Measurements from ENCODE around the gene HAVCR2. TPM values are rescaled to one million over a fixed set of nuclear protein-coding genes. Genes with fewer than 3 reads are reported as not detected.

The HAVCR2 gene
- total RNA-seq, 1 experiment from 2014 or later, result not detected

- Mint-ChIP-seq H3K27me3 (ENCODE audit: low read depth) (no peaks in the 10 kb centered on the region), H3K4me3 (no peak overlapping the region), H3K27ac (no peak overlapping the region), H3K9me3 (no peaks in the 10 kb centered on the region), H3K36me3 (ENCODE audit: insufficient read depth in 1 of 3, low read depth in 3 of 3) (no peaks in the 10 kb centered on the region), H3K4me1 (no peaks in the 10 kb centered on the region)
- no peak overlapping the region for H2BK12ac ChIP-seq (ENCODE audit: insufficient read length, low read depth, low read length)
- H3K56ac ChIP-seq (ENCODE audit: insufficient read length, low read depth, low read length), result no peak overlapping the region
- no peak overlapping the region for H2AK5ac ChIP-seq (ENCODE audit: insufficient read length, low read length)
- no peak overlapping the region for H3T11ph ChIP-seq (ENCODE audit: low read length)
- H3K9me3 ChIP-seq (ENCODE audit: control insufficient read depth, low read depth, low read length), result no peaks in the 10 kb centered on the region
- H3K4ac ChIP-seq (ENCODE audit: low read depth, low read length), result no peak overlapping the region
- no peak overlapping the region for H2BK120ac ChIP-seq (ENCODE audit: low read depth, low read length, poor library complexity, severe bottlenecking)
- no peak overlapping the region for H3K27ac ChIP-seq (ENCODE audit: insufficient read length, low read depth, low read length)
- H3K9ac ChIP-seq (ENCODE audit: extremely low read depth, insufficient read length, low read length), result no peak overlapping the region
- H3K79me1 ChIP-seq (ENCODE audit: insufficient read depth, low read depth, low read length, poor library complexity, severe bottlenecking), result no peaks in the 10 kb centered on the region
- H3K14ac ChIP-seq (ENCODE audit: insufficient read depth, low read length), result no peak overlapping the region
- H2BK20ac ChIP-seq (ENCODE audit: low read depth, low read length, poor library complexity, severe bottlenecking), result no peak overlapping the region
- WGBS (ENCODE audit: extremely low coverage, insufficient read length, low lambda C conversion rate), result no CpG with 5 or more reads among the region's 2 CpGs
- no peak overlapping the region for H2AFZ ChIP-seq (ENCODE audit: low read length)
- H3K27me3 ChIP-seq (ENCODE audit: insufficient read depth, low read length), result no peaks in the 10 kb centered on the region
- H4K91ac ChIP-seq (ENCODE audit: insufficient read length, low read depth, low read length), result no peak overlapping the region
- H3K4me1 ChIP-seq (ENCODE audit: insufficient read depth, low read length), result no peaks in the 10 kb centered on the region
- no peaks in the 10 kb centered on the region for H3K79me2 ChIP-seq (ENCODE audit: insufficient read depth, low read length)
- H3K23me2 ChIP-seq (ENCODE audit: insufficient read length, low read depth, low read length, poor library complexity, severe bottlenecking), result no peaks in the 10 kb centered on the region
- no peak overlapping the region for H4K8ac ChIP-seq (replicated peaks; ENCODE audit: insufficient read length, low read depth, low read length)
- H3K18ac ChIP-seq (ENCODE audit: insufficient read length, low read depth, low read length), result no peak overlapping the region
- H3K4me2 ChIP-seq (ENCODE audit: insufficient read depth, insufficient read length, low read length), result no peak overlapping the region
- no peak overlapping the region for H2BK5ac ChIP-seq (ENCODE audit: insufficient read length, low read length)
- H4K20me1 ChIP-seq (ENCODE audit: control insufficient read depth, insufficient read depth, insufficient read length), result no peaks in the 10 kb centered on the region
- H4K5ac ChIP-seq (ENCODE audit: insufficient read length, low read depth, low read length), result no peak overlapping the region
- no peak for TF ChIP-seq CTCF (conservative IDR thresholded peaks at IDR 0.05)
- H2BK15ac ChIP-seq (ENCODE audit: low read depth, low read length), result no peak overlapping the region
- no peak for DNase-seq
- H3K23ac ChIP-seq (ENCODE audit: insufficient read length, low read depth, low read length), result no peak overlapping the region
Measured at GRCh38 chr5:157080286-157080685, 28.6 kb downstream of the HAVCR2 start.
